Measurements from ENCODE around the gene SHCBP1.

SHCBP1 gene

DNA sequence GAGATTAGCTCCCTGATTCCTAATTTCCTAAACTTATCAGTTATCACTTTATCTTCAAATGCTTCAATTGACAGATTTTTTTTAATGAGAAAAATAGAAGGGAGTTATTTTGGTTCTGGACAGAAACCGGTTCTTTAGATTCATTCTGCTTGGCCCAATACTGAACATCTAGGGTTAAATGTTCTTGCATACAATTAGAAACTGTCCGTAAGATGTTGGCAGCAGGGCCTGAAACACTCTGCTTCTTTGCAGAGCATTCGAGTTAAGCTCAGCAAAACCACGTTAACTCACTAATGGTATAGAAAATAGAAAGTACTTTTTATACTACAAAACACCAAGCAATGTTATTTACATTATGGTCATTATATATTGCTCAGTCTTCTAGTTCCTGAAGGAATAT is 7.2 kb downstream of the SHCBP1 start:
- no peak for DNase-seq

DNA sequence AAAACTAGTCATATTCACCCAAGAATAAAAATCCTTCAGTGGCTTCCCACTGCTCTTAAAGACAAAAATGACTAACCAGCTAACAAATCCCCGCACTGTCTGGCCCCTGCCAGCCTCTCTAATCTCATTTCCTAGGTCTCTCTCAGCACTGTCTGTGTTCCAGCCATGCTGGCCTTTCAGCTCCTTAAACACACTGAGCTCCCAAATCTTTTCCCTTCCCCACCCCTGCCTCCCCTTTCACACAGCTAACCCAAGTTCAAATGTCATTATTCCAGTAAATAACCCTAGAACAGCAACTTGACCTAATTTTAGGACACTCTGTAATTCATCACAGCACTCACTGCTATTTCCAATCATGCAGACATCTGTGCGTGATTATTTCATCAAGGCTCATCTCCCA is 7.8 kb downstream of the SHCBP1 start:
- no peak for DNase-seq

DNA sequence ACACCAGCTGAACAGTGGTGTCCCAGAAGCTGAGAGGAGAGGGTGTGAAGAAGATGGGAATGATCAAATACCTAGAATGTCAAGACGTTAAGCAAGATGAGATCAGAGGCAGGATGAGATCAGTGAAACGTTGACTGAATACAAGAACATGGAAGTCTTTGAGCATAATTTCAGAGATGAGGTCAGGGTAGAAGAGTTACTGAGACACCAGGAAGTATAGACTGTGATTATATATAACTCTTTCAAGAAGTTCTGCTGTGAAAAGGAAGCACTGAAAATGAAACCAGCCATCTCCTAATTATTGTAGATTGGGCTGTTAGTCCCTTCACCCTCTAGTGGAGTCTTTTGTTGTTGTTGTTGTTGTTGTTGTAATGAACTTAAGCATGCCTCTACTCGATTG is 9.1 kb downstream of the SHCBP1 start:
- no peak for DNase-seq

DNA sequence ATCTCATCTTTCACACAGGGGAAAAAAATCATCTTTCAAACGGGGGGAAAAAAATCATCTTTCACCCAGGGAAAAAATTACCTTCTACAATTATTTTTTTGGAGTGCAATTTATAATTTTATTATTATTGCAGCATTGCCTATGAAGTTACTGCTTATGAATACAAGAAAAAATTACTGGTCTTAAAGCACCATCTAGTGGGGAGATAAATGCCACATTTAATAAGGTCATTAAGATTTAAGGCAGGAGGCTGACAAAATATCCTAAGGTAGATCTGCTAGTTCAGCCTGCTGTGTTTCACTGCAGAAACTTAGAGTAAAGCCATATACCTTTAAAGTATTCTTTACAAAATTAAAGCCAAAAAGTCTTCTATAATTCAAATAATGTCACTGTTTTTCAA is 13.7 kb downstream of the SHCBP1 start:
- DNase-seq = peak; percentile 59

DNA sequence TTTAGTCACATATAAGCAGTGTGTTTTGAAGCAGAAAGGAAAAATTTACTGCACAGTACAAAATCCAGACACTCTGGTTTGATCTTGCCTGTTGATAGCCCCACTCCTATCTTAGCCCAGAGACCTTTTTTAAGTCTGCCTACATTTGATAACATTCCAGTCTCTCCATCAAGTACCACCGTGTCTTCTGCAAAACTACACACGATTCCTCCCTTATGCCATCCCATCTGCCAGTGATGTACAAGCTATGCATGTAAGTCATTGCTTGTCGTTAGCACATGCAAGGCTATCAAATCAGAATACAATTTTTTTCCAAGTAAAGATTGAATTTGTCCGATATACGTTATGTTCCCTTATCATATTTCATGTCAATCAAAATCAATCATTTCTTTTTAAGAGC is 14.9 kb downstream of the SHCBP1 start:
- no peak for DNase-seq

DNA sequence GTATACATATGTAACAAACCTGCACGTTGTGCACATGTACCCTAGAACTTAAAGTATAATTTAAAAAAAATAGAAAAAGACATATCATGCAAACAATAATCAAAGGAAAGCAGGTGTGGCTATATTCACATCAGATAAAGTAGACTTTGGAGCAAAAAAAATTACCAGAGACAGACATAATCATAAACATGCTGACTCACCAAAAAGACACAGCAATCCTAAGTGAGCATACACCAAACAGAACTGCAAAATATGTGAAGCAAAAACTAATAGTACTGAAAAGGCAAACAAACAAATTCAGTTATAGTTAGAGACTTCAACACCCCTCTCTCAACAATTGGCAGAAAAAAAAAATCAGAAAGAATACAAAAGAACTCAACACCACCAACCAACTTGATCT is 29.9 kb downstream of the SHCBP1 start:
- DNase-seq = no peak

DNA sequence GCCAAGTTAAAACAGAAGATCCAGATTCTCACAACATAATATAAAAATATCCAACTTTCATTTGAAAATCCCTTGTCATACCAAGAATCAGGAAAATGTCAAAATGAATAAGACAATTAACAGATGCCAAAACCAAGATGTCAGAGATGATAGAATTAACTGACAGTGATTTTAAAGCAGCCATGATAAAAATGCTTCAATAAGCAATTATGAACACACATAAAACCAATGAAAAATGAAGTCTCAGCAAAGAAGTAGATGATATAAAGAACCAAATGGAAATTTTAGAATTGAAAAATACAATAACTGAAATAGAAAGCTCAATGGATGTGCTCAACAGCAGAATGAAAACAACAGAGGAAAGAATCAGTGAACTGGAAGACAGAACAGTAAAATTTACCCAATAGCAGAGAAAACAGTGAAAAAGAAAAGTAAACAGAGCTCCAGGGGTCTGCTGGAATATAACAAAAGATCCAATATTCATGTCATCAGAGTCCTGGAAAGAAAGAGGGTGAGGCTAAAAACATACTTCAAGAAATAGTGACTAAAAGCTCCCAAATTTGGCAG is 35.1 kb downstream of the SHCBP1 start:
- no peak for DNase-seq

DNA sequence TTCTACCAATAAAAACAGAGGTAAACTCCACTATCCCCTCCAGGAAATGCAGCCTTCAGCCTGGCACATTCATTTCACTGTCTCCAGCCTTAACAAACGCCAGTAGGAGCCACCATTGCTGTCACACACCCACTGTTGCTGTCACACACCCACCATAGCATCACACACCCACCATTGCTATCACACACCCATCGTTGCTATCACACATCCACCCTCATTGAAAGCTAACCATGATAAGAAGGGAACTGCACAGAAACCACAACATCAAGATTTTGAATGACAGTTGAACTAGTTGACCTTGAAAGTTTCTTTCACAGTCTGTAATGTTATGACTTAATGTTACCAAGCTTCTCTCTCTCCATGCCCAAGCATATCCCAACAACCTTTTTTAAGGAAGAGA is 38.1 kb downstream of the SHCBP1 start:
- peak; percentile 8 for DNase-seq

DNA sequence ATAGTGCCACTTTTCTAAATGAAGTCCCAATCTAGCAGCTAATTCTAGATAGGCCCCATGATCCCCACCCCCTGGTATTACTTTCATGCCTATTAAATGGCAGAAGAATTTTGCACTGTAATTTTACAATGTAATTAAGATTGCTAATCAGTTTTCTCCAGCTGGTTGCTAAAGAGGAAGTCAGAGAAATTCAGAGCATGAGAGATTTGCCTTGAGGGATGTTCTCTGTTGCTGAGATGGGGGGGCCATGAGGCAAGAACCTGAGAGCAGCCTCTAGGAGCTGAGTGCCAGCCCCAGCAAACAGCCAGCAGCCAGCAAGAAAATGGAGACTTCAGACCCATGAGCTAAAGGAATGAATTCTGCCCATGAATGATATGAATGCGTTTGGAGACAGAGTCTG is 38.9 kb downstream of the SHCBP1 start:
- DNase-seq = no peak

DNA sequence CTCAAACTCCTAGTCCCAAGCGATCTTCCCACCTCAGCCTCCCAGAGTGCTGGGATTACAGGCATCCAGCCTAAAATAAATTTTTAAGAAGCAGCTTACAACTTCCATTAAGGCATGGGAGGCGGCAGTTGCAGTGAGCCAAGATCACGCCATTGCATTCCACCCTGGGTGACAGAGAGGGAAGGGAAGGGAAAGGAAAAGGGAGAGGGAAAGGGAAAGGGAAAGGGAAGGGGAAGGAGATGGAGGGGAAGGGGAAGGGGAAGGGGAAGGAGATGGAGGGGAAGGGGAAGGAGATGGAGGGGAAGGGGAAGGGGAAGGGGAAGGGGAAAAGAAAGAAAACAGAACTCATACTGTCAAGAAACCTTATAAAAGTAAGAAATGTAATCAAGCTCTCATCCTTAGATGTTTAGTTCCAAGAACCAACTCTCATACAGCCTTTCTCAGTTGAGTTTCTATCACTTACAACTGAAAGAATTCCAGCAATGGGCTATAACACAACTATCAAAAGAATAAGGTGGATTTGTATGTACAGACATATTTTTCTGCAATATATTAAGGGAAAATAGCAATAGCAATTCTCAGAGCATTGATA is 43.1 kb downstream of the SHCBP1 start:
- no peak for DNase-seq

DNA sequence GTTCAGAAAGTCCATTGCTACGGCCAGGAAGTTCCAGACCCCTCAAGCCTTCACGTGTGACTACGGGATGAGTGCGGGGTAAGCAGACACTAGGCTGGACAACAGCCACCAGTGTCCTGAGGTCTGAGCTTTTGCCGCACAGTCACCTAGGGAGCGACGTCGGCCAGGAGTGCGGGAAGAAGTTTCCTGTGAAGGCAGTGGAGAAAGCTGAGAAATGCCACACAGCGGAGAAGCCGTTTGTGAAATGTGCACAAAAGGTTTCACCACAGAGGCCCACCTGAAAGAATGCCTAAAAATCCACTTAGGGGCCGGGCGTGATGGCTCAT is 47.4 kb downstream of the SHCBP1 start:
- DNase-seq = no peak

DNA sequence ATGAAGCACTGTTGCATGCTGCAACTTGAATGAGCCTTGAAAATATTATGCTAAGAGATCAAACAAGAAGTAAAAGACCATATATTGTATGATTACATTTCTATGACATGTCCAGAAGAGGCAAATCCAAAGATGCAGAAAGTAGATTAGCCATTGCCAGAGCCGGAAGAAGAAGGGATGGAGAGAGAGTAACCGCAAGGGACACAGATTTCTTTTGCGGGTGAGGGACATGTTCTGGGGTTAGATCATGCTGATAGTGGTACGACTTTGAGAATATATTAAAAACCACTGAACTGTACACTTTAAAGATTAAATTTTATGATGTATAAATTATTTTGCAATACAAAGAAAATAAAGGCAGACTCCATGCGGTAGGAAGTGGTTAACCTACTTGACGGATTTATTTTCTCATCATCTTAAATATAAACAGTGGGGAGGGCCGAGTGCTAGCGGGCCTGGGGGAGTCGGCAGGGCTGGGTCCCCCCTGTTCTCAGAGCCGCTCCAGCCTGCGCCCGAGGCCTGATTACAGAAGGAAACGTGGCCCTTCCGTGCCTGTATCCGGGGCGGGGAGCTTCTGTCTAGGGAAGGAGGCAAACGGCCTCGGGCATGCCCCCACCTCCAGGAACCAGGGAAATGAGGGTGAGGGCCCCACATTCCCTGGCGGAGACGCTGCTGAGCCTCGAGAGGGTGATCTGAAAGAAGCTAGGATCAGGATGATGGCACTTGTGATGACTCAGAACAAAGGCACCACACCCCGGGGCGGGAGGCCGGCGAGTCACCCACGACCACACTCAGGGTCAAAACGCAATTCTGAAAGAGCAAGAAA is 48.0 kb downstream of the SHCBP1 start:
- no peak for DNase-seq

DNA sequence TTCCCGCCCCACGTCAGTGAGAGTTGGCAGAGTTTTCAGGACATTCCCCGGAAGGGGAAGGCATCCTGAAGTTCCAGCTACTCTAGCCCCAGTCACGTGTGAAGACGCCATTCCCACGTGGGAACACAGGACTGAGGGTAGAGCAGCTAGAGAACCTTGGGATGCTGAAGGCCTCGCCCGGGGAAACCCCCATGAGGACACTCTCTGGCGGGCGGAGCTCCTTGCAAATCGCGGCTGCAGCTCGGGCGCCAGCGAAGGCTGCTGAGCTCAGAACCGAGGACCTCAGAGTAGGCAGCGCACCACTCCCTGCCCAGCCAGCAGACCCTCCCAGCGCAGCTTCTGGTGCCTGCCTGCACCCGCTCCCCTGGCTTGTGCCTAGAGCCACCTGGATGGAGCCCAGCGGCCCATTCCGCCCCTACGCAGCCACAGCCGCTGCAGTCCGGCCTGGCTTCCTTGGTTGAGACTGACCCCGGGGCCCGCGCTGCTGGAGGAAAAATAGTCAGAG is 51.9 kb downstream of the SHCBP1 start:
- no peak for DNase-seq

DNA sequence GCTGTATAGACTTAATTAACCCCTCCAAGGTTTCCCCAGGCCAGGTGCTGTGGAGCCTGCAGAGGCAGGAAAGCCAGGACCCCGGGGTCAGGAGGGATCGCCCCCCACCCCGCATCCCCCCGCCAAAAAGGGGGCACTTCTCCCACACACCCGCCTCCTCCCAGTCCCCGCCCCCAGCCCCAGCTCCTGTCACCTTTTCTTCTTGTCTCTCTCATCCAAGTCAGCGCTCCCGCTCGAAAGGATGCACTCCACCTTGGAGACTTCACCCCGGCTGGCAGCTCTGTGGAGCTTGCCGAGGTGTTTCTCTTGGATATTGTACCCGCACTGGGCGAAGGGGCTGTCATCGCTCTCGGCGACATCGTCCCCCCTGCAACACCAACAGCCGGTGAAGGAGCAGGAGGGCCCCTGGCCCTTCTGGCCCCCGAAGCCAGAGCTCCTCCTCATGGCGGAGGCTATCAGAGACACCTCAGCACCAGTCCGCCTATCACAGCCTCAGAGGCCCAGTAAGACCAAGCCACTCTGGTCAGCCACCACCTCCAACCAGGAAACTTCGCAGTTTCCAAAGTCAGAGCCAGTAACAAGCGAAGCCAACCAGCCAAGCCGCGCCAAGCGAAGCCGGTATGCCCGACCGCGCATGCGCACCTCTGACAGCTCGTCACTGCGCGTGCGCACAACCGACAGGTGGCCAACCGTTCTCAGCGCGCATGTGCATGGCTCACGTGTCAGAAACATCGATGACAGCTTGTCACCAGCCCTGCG is 52.5 kb downstream of the SHCBP1 start:
- DNase-seq = no peak

DNA sequence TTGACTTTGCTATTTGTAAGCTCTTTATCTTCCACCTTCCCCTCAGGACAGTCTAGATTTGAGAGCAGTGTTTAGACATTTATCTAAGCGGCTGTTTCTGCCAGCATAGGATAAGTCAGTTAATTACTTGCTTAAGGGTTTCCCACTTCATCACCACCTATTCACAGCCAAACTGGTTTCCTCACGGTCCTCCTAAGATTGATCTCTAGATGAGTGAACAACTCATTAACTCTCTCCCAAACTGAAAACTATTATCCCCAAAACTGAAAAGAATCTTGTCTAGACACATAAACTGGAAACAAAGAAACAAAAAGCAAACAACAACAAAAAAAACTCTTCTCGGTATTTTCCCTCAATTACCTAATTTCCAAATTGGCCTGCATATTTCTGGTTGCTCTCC is 58.2 kb downstream of the SHCBP1 start:
- DNase-seq = no peak

DNA sequence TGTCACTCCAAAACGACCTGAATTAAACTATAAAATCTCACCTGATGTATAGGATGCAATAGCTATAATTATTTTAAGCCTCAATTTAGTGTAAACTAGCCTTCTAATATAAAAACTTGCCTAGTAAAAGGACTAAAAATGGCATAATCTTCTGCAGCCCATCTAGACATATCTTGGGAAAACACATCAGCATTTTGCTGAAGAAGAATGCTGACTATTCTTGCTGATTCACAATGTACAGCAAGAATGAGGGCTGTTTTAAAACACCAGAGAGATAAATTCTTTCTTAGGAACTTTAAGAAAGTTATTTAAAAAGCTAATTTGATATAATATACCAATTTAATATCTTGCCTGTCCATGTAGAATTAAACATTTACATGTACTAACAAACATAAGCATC is 63.2 kb downstream of the SHCBP1 start:
- DNase-seq = no peak

DNA sequence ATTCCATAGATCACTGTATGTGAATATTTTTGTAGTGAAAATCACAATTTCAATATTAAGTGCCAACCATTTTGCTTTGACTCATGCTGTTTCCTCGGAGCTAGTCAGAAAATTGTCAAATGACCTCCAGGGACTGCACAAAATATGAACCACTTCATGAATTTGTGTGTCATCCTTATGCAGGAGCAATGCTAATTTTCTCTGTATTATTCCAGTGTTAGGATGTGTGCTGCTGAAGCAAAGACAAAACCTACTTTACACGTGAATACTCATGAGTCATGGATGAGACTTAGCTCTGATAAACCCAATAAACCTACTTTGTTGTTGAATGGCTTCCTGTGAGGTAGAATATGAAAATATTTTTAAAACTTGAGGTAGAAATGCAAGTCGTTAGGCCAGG is 65.2 kb downstream of the SHCBP1 start:
- DNase-seq = no peak

DNA sequence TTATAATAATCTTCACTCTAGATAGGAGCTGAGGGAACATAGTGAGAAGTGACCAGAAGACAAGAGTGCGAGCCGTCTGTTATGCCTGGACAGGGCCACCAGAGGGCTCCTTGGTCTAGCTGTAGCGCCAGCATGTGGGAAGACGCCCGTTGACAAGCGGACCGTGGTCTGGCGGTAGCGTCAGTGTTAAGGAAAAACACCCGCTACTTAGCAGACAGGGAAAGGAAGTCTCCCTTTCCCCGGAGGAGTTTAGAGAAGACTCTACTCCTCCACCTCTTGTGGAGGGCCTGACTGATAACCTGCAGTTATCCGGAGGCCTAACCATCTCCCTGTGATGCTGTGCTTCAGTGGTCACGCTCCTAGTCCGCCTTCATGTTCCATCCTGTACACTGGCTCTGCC is 66.7 kb downstream of the SHCBP1 start:
- peak; percentile 54 for DNase-seq

DNA sequence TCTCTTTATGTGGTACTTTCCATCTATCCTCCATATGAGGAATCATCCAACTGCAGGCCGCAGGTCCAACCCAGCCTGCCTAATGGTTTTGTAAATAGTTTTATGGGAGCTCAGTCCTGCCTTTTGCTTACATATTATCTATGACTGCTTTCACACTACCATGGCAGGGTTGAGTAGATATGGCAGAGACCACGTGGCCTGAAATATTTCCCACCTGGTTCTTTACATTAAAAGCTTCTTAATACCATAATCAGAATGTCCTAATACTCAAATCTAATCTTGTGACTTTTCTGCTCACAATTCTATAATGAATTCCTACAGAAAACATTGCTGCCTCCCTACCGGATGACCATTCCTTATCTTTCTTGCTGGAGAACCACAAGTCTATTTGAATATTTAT is 71.7 kb downstream of the SHCBP1 start:
- DNase-seq = no peak

Measured in CD4-positive, alpha-beta T cell treated with Interleukin-10 for 1 hour (primary cell).